Mammary epithelial cell (primary cell): ENCODE data around the gene KCNIP1.

Source experiments
- EZH2 ChIP-seq: IDR thresholded peaks from 2 replicates; pipeline ENCODE4 v1.6.1; 2012; ENCODE audit warnings: low read length, inconsistent platforms, borderline replicate concordance
- TF ChIP-seq, protein P1 (sequence below), 2 donors: IDR thresholded peaks in 1 of 2; conservative IDR thresholded peaks in 1 of 2; 2 replicates each; pipeline ENCODE4 v1.5.1; 2011 to 2012; ENCODE audit warnings: inconsistent platforms in 2 of 2, low read length in 2 of 2, mild to moderate bottlenecking in 2 of 2, control low read depth in 1 of 2, low read depth in 1 of 2; ENCODE audit not compliant: insufficient read depth in 1 of 2; ENCODE audit errors: extremely low read depth in 1 of 2

- TF ChIP-seq, protein P1, sequence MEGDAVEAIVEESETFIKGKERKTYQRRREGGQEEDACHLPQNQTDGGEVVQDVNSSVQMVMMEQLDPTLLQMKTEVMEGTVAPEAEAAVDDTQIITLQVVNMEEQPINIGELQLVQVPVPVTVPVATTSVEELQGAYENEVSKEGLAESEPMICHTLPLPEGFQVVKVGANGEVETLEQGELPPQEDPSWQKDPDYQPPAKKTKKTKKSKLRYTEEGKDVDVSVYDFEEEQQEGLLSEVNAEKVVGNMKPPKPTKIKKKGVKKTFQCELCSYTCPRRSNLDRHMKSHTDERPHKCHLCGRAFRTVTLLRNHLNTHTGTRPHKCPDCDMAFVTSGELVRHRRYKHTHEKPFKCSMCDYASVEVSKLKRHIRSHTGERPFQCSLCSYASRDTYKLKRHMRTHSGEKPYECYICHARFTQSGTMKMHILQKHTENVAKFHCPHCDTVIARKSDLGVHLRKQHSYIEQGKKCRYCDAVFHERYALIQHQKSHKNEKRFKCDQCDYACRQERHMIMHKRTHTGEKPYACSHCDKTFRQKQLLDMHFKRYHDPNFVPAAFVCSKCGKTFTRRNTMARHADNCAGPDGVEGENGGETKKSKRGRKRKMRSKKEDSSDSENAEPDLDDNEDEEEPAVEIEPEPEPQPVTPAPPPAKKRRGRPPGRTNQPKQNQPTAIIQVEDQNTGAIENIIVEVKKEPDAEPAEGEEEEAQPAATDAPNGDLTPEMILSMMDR (conservative IDR thresholded peaks at IDR 0.05 in 1 of 2, IDR thresholded peaks at IDR 0.05 in 1 of 2; ENCODE audit: extremely low read depth in 1 of 2, insufficient read depth in 1 of 2, low read depth in 1 of 2, low read length in 2 of 2): no peak
- no peak for TF ChIP-seq EZH2
Observed at GRCh38 chr5:170743876-170744212, 240.0 kb downstream of the KCNIP1 start.
